DMS114 treated with DMSO at 0.1 percent for 48 hours (cell line): ENCODE results near the gene HIP1.
A peak's percentile ranks its signal among the peaks of the same experiment; 100 is the strongest.
"Not testable (repeated sequence)": the region's sequence is repeated elsewhere in the genome, so short reads cannot be mapped to it uniquely, and the experiment has no call there.

Experiments used
- DNase-seq: peaks from one replicate; lab custom pipeline; 2025; ENCODE audit not compliant: unreplicated experiment; lab: John Stamatoyannopoulos, UW

Gene HIP1

GRCh38 chr7:75534727-75535307 lies 203.9 kb downstream of the HIP1 start:
- no peak for DNase-seq

- no peak for DNase-seq
Measured at GRCh38 chr7:75533926-75534325, 204.8 kb downstream of the HIP1 start.

- DNase-seq: no peak
Measured at GRCh38 chr7:75532639-75533038, 206.1 kb downstream of the HIP1 start.

GRCh38 chr7:75531359-75531821 lies 207.4 kb downstream of the HIP1 start:
- DNase-seq: no peak

- not testable (repeated sequence) for DNase-seq
Measured at GRCh38 chr7:75527224-75527722, 211.5 kb downstream of the HIP1 start.

- DNase-seq: not testable (repeated sequence)
Measured at GRCh38 chr7:75521727-75522126, 217.0 kb downstream of the HIP1 start.

GRCh38 chr7:75518842-75519241 lies 219.9 kb downstream of the HIP1 start:
- not testable (repeated sequence) for DNase-seq

- DNase-seq: not testable (repeated sequence)
Measured at GRCh38 chr7:75509033-75509432, 229.7 kb downstream of the HIP1 start.

- not testable (repeated sequence) for DNase-seq
Measured at GRCh38 chr7:75492020-75492419, 246.7 kb downstream of the HIP1 start, which contains the start of gene SPDYE5. Gene SPDYE5, plus strand, starts transcription at chr7:75492320. Its CDS starts 1,728 bp downstream, at chr7:75494048.

GRCh38 chr7:75485979-75486643 lies 252.6 kb downstream of the HIP1 start, which contains the start of gene POM121C:
Gene POM121C, minus strand, starts transcription at chr7:75486299. Its CDS starts 44,803 bp downstream, at chr7:75441496.
- peak; percentile 81 for DNase-seq

- not testable (repeated sequence) for DNase-seq
Measured at GRCh38 chr7:75485355-75485978, 253.3 kb downstream of the HIP1 start.
